ENCODE data around the gene NOX5.

NOX5 gene

DNA sequence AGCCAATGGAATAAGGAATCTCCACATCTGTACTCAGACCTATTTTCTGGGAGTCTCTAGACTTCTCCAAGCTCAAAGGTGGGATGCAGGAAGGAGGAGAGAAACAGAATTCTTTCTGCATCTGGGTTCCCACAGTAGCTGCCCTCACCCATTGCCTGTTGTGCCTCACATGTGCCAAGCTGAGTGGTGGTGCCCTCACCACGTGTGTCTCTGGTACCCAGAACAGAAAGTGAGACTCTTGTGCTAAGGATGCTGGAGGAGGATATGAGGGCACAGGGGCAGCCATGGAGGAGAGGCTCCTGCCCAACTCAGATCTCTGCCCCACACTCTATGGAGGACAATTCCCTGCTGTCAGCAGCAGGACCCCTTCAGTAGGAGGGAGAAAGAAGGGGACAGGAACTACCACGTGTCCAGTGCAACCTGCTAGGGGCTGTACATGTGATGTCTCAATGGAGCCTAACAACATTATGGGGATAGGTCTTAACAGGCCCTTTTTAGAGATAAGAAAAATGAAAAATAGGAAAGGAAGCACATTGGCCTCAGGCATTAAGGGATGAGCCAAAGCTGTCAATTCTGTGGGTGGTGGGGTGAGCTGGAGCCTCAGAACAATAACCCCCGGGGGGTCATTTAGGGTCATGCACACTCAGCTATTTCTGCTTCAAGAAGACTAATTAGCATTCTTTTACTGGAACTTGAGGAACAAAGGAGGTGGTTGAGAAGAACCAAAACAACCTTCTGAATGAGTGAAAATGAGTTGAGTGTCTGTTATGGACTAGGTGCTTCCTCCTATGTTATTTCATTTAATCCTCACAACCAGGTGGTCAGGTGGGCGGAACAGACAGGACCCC, 16.3 kb upstream of the NOX5 start:
- H3K9ac ChIP-seq (ENCODE audit: low read depth, low read length) = no peak overlapping the region
- no peaks in the 10 kb centered on the region for H3K9me3 ChIP-seq (ENCODE audit: control insufficient read depth, insufficient read depth, low read length)
- no peaks in the 10 kb centered on the region; the same call in 1 of the 2 replicates for H3K36me3 ChIP-seq (ENCODE audit: insufficient read depth, low read length)
- peaks cover 14% of the 10 kb centered on the region for H3K4me1 ChIP-seq (ENCODE audit: insufficient read depth, low read length)

- Histone ChIP-seq H3K4me1 (ENCODE audit: insufficient read depth, low read length) (peaks cover 14% of the 10 kb centered on the region), H3K9me3 (ENCODE audit: control insufficient read depth, insufficient read depth, low read length) (no peaks in the 10 kb centered on the region), H3K36me3 (ENCODE audit: insufficient read depth, low read length) (no peaks in the 10 kb centered on the region; the same call in 1 of the 2 replicates), H3K9ac (ENCODE audit: low read depth, low read length) (no peak overlapping the region)
These were observed 15.4 kb upstream of the NOX5 start for GRCh38 chr15:68999091-68999490.

GRCh38 chr15:69000091-69000490, 14.4 kb upstream of the NOX5 start:
- H3K36me3 ChIP-seq (ENCODE audit: insufficient read depth, low read length) = no peaks in the 10 kb centered on the region; the same call in 1 of the 2 replicates
- H3K9me3 ChIP-seq (ENCODE audit: control insufficient read depth, insufficient read depth, low read length) = no peaks in the 10 kb centered on the region
- H3K9ac ChIP-seq (ENCODE audit: low read depth, low read length) = no peak overlapping the region
- peaks cover 14% of the 10 kb centered on the region for H3K4me1 ChIP-seq (ENCODE audit: insufficient read depth, low read length)

DNA sequence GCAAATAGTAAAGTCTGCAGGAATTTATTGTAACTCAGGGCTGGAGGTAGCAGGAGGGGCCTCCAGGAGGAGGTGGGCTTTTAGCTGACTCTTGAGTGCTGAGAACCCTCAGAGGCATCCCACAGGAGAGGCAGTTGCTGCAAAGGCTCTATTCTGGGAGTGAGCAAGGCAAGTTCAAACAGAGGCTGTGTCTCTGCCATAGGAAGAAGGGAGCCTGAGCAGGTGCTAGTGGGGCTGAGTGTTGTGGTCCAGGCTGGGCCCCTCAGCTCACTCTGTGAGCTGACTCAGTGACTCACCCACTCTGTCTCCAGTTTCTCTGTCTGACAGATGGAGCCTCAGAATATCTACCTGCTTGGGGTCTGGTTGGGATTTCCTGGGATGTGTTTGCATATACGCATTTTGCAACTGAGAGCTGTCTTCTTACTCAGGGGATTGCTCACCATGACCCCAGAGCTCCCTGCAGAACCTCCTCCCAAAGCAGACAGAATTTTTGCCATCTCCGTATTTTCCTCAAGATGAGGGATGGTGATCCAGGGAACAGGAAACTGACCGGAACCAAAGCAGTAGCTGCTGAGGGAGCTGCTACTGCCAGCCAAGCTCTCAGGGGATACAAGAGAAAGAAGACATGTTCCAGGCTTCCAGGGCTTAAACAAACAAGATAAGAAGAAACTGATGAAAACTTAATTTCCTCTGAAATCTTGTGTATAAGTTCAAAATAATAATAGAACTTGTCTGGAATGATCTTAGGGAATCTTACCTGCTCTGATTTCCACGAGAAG, 13.6 kb upstream of the NOX5 start:
- no peaks in the 10 kb centered on the region; the same call in 1 of the 2 replicates for H3K36me3 ChIP-seq (ENCODE audit: insufficient read depth, low read length)
- H3K9me3 ChIP-seq (ENCODE audit: control insufficient read depth, insufficient read depth, low read length) = no peaks in the 10 kb centered on the region
- H3K9ac ChIP-seq (ENCODE audit: low read depth, low read length) = no peak overlapping the region
- H3K4me1 ChIP-seq (ENCODE audit: insufficient read depth, low read length) = peaks cover 14% of the 10 kb centered on the region

DNA sequence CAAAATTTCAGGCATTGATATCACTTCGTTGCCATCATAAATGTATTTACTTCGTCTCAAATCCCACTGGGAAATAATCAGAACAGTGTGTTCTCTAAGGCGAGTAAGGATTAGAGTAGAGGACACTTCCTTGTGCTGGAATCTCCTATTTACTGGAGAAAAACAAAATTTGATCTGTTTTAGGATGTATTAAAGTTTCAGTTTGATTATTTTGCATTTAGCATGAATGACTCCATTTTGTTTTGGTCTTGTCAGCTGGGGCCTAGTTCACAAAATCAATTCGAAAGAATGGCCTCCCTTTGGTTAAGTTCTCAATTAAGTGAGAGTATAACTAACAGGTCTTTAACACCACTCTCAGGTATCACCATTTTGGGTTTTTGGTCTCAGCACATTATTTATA, 11.7 kb upstream of the NOX5 start:
- Histone ChIP-seq H3K9ac (ENCODE audit: low read depth, low read length) (no peak overlapping the region), H3K9me3 (ENCODE audit: control insufficient read depth, insufficient read depth, low read length) (no peaks in the 10 kb centered on the region), H3K36me3 (ENCODE audit: insufficient read depth, low read length) (no peaks in the 10 kb centered on the region; the same call in 1 of the 2 replicates), H3K4me1 (ENCODE audit: insufficient read depth, low read length) (peaks cover 14% of the 10 kb centered on the region)

- Histone ChIP-seq H3K9ac (ENCODE audit: low read depth, low read length) (no peak overlapping the region), H3K9me3 (ENCODE audit: control insufficient read depth, insufficient read depth, low read length) (no peaks in the 10 kb centered on the region), H3K36me3 (ENCODE audit: insufficient read depth, low read length) (no peaks in the 10 kb centered on the region; the same call in 1 of the 2 replicates), H3K4me1 (ENCODE audit: insufficient read depth, low read length) (peaks cover 14% of the 10 kb centered on the region)
These were observed 10.5 kb upstream of the NOX5 start for GRCh38 chr15:69004011-69004410.

DNA sequence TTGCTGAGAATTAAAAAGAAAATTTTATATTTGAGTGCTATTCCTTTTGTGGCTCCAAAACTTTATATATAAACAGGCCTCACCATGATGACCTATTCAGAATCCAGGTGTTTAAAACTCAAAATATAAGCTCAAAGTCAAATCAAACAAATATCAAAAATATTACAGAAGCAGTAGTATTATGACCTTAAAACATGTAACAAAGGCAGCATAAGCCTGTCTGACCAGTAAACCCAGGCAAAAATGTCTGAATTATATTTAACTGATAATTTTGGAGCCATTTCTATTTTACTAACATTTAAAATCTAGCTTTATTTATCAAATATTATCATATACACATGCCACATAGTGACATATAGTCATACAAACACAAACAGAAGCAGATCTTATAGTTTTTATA, 6.4 kb upstream of the NOX5 start:
- Histone ChIP-seq H3K9me3 (ENCODE audit: control insufficient read depth, insufficient read depth, low read length) (no peaks in the 10 kb centered on the region), H3K9ac (ENCODE audit: low read depth, low read length) (no peak overlapping the region), H3K36me3 (ENCODE audit: insufficient read depth, low read length) (no peaks in the 10 kb centered on the region), H3K4me1 (ENCODE audit: insufficient read depth, low read length) (no peaks in the 10 kb centered on the region)

DNA sequence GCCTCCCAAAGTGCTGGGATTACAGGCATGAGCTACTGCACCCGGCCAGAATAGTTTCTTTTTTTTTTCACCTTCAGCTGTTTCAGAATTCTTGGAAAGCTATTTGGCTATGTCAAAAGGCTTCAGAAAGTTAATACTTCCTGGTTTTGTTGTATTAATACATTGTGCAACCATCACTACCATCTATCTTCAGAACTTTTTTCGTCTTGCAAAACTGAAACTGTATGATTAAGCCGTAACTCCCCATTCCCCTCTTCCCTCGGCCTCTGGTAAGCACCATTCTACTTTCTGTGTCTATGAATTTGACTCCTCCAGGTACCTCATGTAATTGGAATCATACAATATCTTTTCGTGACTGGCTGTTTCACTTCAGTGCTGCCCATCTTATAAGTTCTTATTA, 5.2 kb upstream of the NOX5 start:
- no peaks in the 10 kb centered on the region for H3K9me3 ChIP-seq (ENCODE audit: control insufficient read depth, insufficient read depth, low read length)
- no peaks in the 10 kb centered on the region for H3K36me3 ChIP-seq (ENCODE audit: insufficient read depth, low read length)
- H3K4me1 ChIP-seq (ENCODE audit: insufficient read depth, low read length) = no peaks in the 10 kb centered on the region
- no peak overlapping the region for H3K9ac ChIP-seq (ENCODE audit: low read depth, low read length)

GRCh38 chr15:69011641-69012040, 2.9 kb upstream of the NOX5 start:
- Histone ChIP-seq H3K9me3 (ENCODE audit: control insufficient read depth, insufficient read depth, low read length) (no peaks in the 10 kb centered on the region), H3K4me1 (ENCODE audit: insufficient read depth, low read length) (no peaks in the 10 kb centered on the region), H3K36me3 (ENCODE audit: insufficient read depth, low read length) (no peaks in the 10 kb centered on the region), H3K9ac (ENCODE audit: low read depth, low read length) (no peak overlapping the region)

DNA sequence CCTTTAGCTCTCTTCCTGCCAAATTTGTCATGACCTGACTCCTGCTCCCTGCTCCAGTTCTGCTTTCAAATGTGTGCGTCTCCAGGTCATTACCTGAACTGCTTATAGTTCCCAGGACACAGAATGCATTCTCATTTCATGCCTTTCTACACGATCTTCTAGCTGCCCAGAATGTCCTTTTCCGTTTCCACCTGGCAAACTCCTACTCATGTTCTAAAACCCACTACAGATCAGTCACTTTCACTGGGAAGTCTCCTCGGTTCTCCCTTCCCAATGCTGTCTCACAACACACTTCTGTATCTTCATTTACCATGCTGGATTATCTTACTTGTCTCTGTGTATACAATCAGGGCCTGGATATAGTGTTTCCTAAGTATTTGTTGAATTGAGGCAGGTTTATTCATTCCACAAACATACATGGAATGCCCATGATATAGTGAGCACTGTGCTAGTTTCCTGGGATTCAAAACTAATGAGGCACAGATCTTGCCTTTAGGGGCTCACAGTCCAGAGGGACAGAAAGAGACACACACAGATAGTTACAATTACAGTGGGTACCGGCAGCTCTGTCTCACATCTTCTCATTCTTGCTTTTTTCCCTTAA, 1.6 kb upstream of the NOX5 start:
- Histone ChIP-seq H3K9ac (ENCODE audit: low read depth, low read length) (no peak overlapping the region), H3K4me1 (ENCODE audit: insufficient read depth, low read length) (no peaks in the 10 kb centered on the region), H3K9me3 (ENCODE audit: control insufficient read depth, insufficient read depth, low read length) (no peaks in the 10 kb centered on the region), H3K36me3 (ENCODE audit: insufficient read depth, low read length) (no peaks in the 10 kb centered on the region)

- no peak overlapping the region for H3K9ac ChIP-seq (ENCODE audit: low read depth, low read length)
- no peaks in the 10 kb centered on the region for H3K4me1 ChIP-seq (ENCODE audit: insufficient read depth, low read length)
- no peaks in the 10 kb centered on the region for H3K36me3 ChIP-seq (ENCODE audit: insufficient read depth, low read length)
- H3K9me3 ChIP-seq (ENCODE audit: control insufficient read depth, insufficient read depth, low read length) = no peaks in the 10 kb centered on the region
These were observed 629 bp upstream of the NOX5 start for GRCh38 chr15:69013726-69014406.

DNA sequence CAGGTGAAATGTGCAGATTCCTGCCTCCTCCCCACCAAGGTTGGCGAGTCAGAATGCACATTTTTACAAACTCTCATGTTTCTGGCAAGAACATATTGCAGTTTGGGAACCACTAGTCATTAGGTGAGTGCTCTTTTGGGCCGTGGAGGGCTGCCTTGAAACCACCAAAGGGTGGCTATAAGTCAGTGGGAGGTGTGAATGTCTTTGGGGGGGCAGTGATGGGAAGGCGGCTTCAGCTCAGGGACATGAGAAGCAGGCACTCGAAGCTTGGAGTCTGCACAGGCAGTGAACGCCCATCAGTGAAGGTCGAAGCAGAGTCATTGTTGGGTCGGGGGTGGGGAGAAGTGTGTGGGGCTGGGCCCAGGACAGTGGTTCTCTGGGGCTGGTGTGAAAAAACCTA, 1.1 kb downstream of the NOX5 start:
- no peak overlapping the region for H3K9ac ChIP-seq (ENCODE audit: low read depth, low read length)
- H3K4me1 ChIP-seq (ENCODE audit: insufficient read depth, low read length) = no peaks in the 10 kb centered on the region
- no peaks in the 10 kb centered on the region for H3K9me3 ChIP-seq (ENCODE audit: control insufficient read depth, insufficient read depth, low read length)
- H3K36me3 ChIP-seq (ENCODE audit: insufficient read depth, low read length) = no peaks in the 10 kb centered on the region

- no peak overlapping the region for H3K9ac ChIP-seq (ENCODE audit: low read depth, low read length)
- H3K9me3 ChIP-seq (ENCODE audit: control insufficient read depth, insufficient read depth, low read length) = no peaks in the 10 kb centered on the region
- H3K4me1 ChIP-seq (ENCODE audit: insufficient read depth, low read length) = no peaks in the 10 kb centered on the region
- no peaks in the 10 kb centered on the region for H3K36me3 ChIP-seq (ENCODE audit: insufficient read depth, low read length)
These were observed 1.6 kb downstream of the NOX5 start for GRCh38 chr15:69016021-69016595.

GRCh38 chr15:69017978-69018377, 3.5 kb downstream of the NOX5 start:
- Histone ChIP-seq H3K9ac (ENCODE audit: low read depth, low read length) (no peak overlapping the region), H3K36me3 (ENCODE audit: insufficient read depth, low read length) (no peaks in the 10 kb centered on the region), H3K4me1 (ENCODE audit: insufficient read depth, low read length) (no peaks in the 10 kb centered on the region), H3K9me3 (ENCODE audit: control insufficient read depth, insufficient read depth, low read length) (no peaks in the 10 kb centered on the region)
